ENCODE results near the gene ITGA2B. TPM values are rescaled to one million over a fixed set of nuclear protein-coding genes. Genes with fewer than 3 reads are reported as not detected.

Gene ITGA2B
- total RNA-seq, 2 experiments from 2014 or later: 0.23 to 0.31 TPM

- CTCF ChIA-PET: interaction anchor here (1.0 to 2.5 kb wide), 6 partner anchors 8 to 121 kb away, joined by 3 to 8 read pairs (median 4); no protein-coding TSS in a partner anchor
- POLR2A ChIA-PET: interaction anchor here (0.5 to 2.7 kb wide), 6 partner anchors 8 to 445 kb away, joined by 3 to 15 read pairs (median 4); partner anchors contain the start of gene UBTF
Measured at GRCh38 chr17:44324571-44325275, 64.7 kb downstream of the ITGA2B start, which contains the start of gene SLC25A39. Gene SLC25A39, minus strand, starts transcription at chr17:44324823. Its CDS starts 1,261 bp downstream, at chr17:44323562.

GRCh38 chr17:44324092-44324570, 65.3 kb downstream of the ITGA2B start:
- POLR2A ChIA-PET: interaction anchor here (0.5 to 2.7 kb wide), 5 partner anchors 9 to 444 kb away, joined by 3 to 15 read pairs (median 4); partner anchors contain the start of gene UBTF
- CTCF ChIA-PET: interaction anchor here (1.0 to 2.5 kb wide), 6 partner anchors 7 to 120 kb away, joined by 3 to 8 read pairs (median 4); no protein-coding TSS in a partner anchor

DNA sequence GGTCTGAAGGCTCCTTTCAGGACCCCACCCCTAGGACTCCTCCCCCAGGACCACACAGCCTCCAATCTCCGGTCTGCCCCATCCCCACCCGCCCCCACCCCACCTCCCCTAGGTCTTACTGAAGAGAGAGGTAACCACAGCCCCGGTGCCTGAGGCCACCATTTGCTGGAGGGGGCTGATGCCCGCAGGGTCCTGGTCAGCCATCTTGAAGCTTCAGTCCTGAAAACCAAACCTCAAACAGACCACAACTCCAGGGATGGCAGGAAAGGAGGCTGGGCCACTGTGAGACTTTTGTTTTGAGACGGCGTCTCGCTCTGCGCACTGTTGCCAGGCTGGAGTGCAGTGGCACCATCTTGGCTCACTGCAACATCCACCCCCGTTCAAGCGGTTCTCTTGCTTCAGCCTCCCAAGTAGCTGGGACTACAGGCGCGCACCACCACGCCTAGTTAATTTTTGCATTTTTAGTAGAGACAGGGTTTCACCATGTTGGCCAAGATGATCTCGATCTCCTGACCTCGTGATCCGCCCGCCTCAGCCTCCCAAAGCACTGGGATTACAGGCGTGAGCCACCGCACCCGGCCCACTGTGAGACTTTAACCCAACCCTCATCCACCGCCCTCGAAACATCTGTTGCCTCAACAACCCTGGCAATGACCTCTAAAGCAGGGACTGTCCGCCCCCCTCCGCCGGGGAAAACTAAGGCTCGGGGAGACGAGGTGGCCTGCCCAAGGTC, 65.9 kb downstream of the ITGA2B start:
- ChIA-PET POLR2A (interaction anchor here (1.6 to 2.7 kb wide), 3 partner anchors 103 to 114 kb away, joined by 4 to 15 read pairs (median 9); partner anchors contain the start of gene UBTF), CTCF (interaction anchor here (1.6 to 2.0 kb wide), 2 partner anchors 28 to 102 kb away, joined by 4 read pairs; no protein-coding TSS in a partner anchor)

DNA sequence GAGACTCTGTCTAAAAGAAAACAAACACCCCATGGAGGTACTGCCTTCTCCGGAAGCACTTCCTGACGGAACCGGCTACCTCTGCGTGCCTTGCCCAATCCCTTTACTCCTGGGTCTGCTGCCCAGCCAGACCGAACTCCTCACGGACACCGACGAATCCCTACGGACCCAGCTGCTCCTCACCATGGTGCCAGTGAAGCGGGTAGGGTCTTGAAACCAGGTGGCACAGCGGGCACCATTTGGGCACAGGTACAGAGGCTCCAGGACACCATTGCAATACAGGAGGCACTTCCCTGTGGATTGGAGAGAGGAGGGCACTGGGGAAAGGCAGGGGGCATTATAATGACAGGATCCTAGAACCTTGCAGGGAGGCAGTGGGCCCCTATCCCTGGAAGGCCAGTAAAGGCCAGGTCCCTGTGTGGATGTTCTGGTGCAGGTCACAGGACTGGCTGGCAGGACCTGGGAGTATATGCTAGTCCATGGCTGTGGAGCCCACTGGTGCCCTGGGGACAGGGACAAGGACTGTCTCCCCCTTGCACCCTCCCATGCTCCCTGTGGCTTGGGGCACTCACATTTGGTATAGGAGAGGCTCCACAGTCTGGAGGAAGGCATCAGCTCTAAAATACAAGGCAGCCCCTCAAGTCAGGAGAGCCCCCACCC, 67.1 kb downstream of the ITGA2B start:
- ChIA-PET POLR2A (no interaction called here), CTCF (interaction anchor here (2.0 to 2.3 kb wide), 2 partner anchors 9 to 29 kb away, joined by 4 to 6 read pairs; no protein-coding TSS in a partner anchor)

Other genes starting within 250 kb of the ITGA2B start
- gene HROB, start 247.7 kb downstream of the ITGA2B start, total RNA-seq: 10 to 100 TPM; 16.7 to 17.5 TPM
- gene ASB16, start 218.9 kb downstream of the ITGA2B start, total RNA-seq: under 1 TPM; 0.15 to 0.23 TPM
- gene TMUB2, start 202.7 kb downstream of the ITGA2B start, total RNA-seq: 10 to 100 TPM; 17.6 to 17.8 TPM
- gene ATXN7L3, start 189.8 kb downstream of the ITGA2B start, total RNA-seq: 100 to 1,000 TPM; 102 to 104 TPM
- 100 to 1,000 TPM; 170 to 175 TPM for gene UBTF, start 170.0 kb downstream of the ITGA2B start, total RNA-seq
- gene SLC4A1, start 121.5 kb downstream of the ITGA2B start, total RNA-seq: not detected
- under 1 TPM in 1 of 2 experiments, not detected in 1; 0.34 TPM for gene RUNDC3A, start 81.0 kb downstream of the ITGA2B start, total RNA-seq
- 100 to 1,000 TPM; 171 to 176 TPM for gene SLC25A39, start 64.8 kb downstream of the ITGA2B start, total RNA-seq
- gene GRN, start 44.3 kb downstream of the ITGA2B start, total RNA-seq: 10 to 100 TPM; 42.6 to 46.7 TPM
- gene FAM171A2, start 25.8 kb downstream of the ITGA2B start, total RNA-seq: under 1 TPM; 0.19 to 0.36 TPM
- 10 to 100 TPM; 37.3 to 38.8 TPM for gene GPATCH8, start 113.8 kb upstream of the ITGA2B start, total RNA-seq
- under 1 TPM in 1 of 2 experiments, not detected in 1; 0.15 TPM for gene FZD2, start 167.8 kb upstream of the ITGA2B start, total RNA-seq

All from activated CD8-positive, alpha-beta memory T cell treated with anti-CD3 and anti-CD28 coated beads for 36 hours (primary cell).